Caco-2 (cell line): Measurements from ENCODE around the gene ZFHX3. TPM values are rescaled to one million over a fixed set of nuclear protein-coding genes. Genes with fewer than 3 reads are reported as not detected.

Experiments used
- BruUV-seq: library from RNA; stranded (reverse); fragments of 400-500 nt; replicated peaks from 2 replicates; lab custom pipeline; 2021; lab: Mats Ljungman, UMichigan
- CTCF ChIA-PET: fragments of 300-600 bp; sonication (Branson Sonifier 250); formaldehyde crosslinking; loops from one replicate; lab custom pipeline; 2022; ENCODE audit warnings: antibody characterized with exemption; lab: Charles Lee
- POLR2A ChIA-PET: fragments of 300-600 bp; sonication (Branson Sonifier 250); formaldehyde crosslinking; loops from one replicate; lab custom pipeline; 2022; ENCODE audit warnings: antibody characterized with exemption; lab: Charles Lee
- DNase-seq, 2 experiments: peaks; one replicate each; pipeline versions ENCODE4 v3.0.0 to v3.0.0-alpha.2; 2020 to 2022
- H3K27me3 ChIP-seq: replicated peaks from 2 replicates; pipeline ENCODE4 v1.6.0; 2011; ENCODE audit warnings: low read length; ENCODE audit not compliant: control insufficient read depth, insufficient read depth
- H3K36me3 ChIP-seq: 2 replicates; pipeline ENCODE4 v1.5.1; 2011; ENCODE audit warnings: low read length; ENCODE audit not compliant: control insufficient read depth, insufficient read depth
- H3K4me1 ChIP-seq: fragments of 250-450 bp; sonication (Bioruptor Pico); 2 replicates; pipeline ENCODE4 v1.5.1; 2020; ENCODE audit warnings: mild to moderate bottlenecking
- H3K4me3 ChIP-seq: 2 replicates; pipeline ENCODE4 v1.5.1; 2011; ENCODE audit warnings: low read depth, mild to moderate bottlenecking, control low read depth, low read length
- H3K9me3 ChIP-seq: fragments of 250-450 bp; sonication (Bioruptor Pico); 2 replicates; pipeline ENCODE4 v1.5.1; 2020; ENCODE audit warnings: mild to moderate bottlenecking, moderate library complexity
- H3K27ac Mint-ChIP-seq: one replicate; pipeline ENCODE4 v1.8.0; 2022; ENCODE audit warnings: mixed read lengths; ENCODE audit not compliant: unreplicated experiment
- H3K27me3 Mint-ChIP-seq: one replicate; pipeline ENCODE4 v1.8.0; 2022; ENCODE audit warnings: mixed read lengths; ENCODE audit not compliant: insufficient read depth, unreplicated experiment
- H3K36me3 Mint-ChIP-seq: one replicate; pipeline ENCODE4 v1.8.0; 2022; ENCODE audit warnings: mild to moderate bottlenecking, mixed read lengths; ENCODE audit not compliant: insufficient read depth, unreplicated experiment
- H3K4me1 Mint-ChIP-seq: one replicate; pipeline ENCODE4 v1.8.0; 2022; ENCODE audit warnings: low read depth, mixed read lengths; ENCODE audit not compliant: unreplicated experiment
- H3K4me3 Mint-ChIP-seq: one replicate; pipeline ENCODE4 v1.8.0; 2022; ENCODE audit warnings: mild to moderate bottlenecking, moderate library complexity, mixed read lengths; ENCODE audit not compliant: unreplicated experiment
- H3K9me3 Mint-ChIP-seq: one replicate; pipeline ENCODE4 v1.8.0; 2022; ENCODE audit warnings: mixed read lengths; ENCODE audit not compliant: unreplicated experiment
- CTCF ChIP-seq, 2 experiments: fragments of 200-600 bp in 1 of 2; IDR thresholded peaks; 1 replicate in 1 of 2; 2 replicates in 1 of 2; pipeline versions ENCODE4 v1.5.1 to v1.8.0; 2011 to 2022; ENCODE audit warnings: antibody characterized with exemption in 1 of 2, control low read depth in 1 of 2, inconsistent platforms in 1 of 2, low read depth in 1 of 2, low read length in 1 of 2, mild to moderate bottlenecking in 1 of 2, moderate library complexity in 1 of 2; ENCODE audit not compliant: insufficient read depth in 1 of 2, severe bottlenecking in 1 of 2, unreplicated experiment in 1 of 2
- intact Hi-C: fragments of 100-400 bp; cut with micrococcal nuclease; formaldehyde crosslinking; loops from one replicate; pipeline ENCODE4 v1.10.0; 2022; ENCODE audit not compliant: unreplicated experiment
- total RNA-seq: library from RNA; stranded (reverse); gene quantifications from 2 replicates; pipeline ENCODE4 v1.2.3, GENCODE V29; 2022

ZFHX3 gene
- total RNA-seq, 1 experiment from 2014 or later: 39.9 TPM

- ChIA-PET CTCF (no interaction called here), POLR2A (no interaction called here)
- no peaks in the 10 kb centered on the region for H3K27me3 ChIP-seq
- no TSS peak for BruUV-seq
- Mint-ChIP-seq H3K9me3 (no peaks in the 10 kb centered on the region), H3K27ac (no peak overlapping the region), H3K4me1 (no peaks in the 10 kb centered on the region), H3K36me3 (peaks cover 35% of the 10 kb centered on the region), H3K4me3 (no peak overlapping the region), H3K27me3 (no peaks in the 10 kb centered on the region)
- intact Hi-C loops: no loop called here
- H3K36me3 ChIP-seq: peaks cover 1% of the 10 kb centered on the region; the same call in 1 of the 2 replicates
- no peaks in the 10 kb centered on the region for H3K4me1 ChIP-seq
- TF ChIP-seq CTCF (IDR thresholded peaks at IDR 0.05; ENCODE audit: insufficient read depth in 1 of 2, low read depth in 1 of 2, low read length in 1 of 2, severe bottlenecking in 1 of 2, unreplicated experiment in 1 of 2): no peak
- no peak overlapping the region for H3K4me3 ChIP-seq
- no peak for DNase-seq
- no peaks in the 10 kb centered on the region for H3K9me3 ChIP-seq
These were observed 223.2 kb downstream of the ZFHX3 start for GRCh38 chr16:72824761-72825160.

DNA sequence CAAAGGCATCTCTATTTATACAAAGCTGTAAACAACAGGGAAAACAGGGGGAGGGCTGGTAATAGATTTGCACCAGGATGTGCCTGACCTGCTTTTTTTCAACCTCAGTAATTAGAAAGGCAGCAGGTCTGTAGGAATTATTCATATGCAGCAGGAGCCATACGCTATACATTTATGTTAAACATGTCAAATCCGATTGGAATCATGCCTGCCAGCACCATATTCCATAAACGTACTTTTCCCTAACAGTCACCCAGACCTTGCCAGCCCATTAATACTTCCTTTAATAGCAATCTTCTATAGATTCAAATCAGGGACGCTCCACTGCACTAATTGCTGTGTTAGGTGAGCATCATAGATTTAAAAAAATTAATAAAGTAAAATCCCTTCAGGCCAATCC lies 223.9 kb downstream of the ZFHX3 start:
- DNase-seq: no peak
- TF ChIP-seq CTCF (IDR thresholded peaks at IDR 0.05; ENCODE audit: insufficient read depth in 1 of 2, low read depth in 1 of 2, low read length in 1 of 2, severe bottlenecking in 1 of 2, unreplicated experiment in 1 of 2): no peak
- intact Hi-C loops: no loop called here
- H3K4me3 ChIP-seq: no peak overlapping the region
- peaks cover 28% of the 10 kb centered on the region for H3K36me3 Mint-ChIP-seq
- CTCF ChIA-PET: no interaction called here
- no peaks in the 10 kb centered on the region for H3K4me1 ChIP-seq
- no peak overlapping the region for H3K27ac Mint-ChIP-seq
- H3K27me3 ChIP-seq: no peaks in the 10 kb centered on the region
- H3K9me3 ChIP-seq: no peaks in the 10 kb centered on the region
- no TSS peak for BruUV-seq
- POLR2A ChIA-PET: no interaction called here
- peaks cover 1% of the 10 kb centered on the region; the same call in 1 of the 2 replicates for H3K36me3 ChIP-seq
- H3K9me3 Mint-ChIP-seq: no peaks in the 10 kb centered on the region
- H3K4me3 Mint-ChIP-seq: no peak overlapping the region
- H3K4me1 Mint-ChIP-seq: no peaks in the 10 kb centered on the region
- H3K27me3 Mint-ChIP-seq: no peaks in the 10 kb centered on the region

- Histone ChIP-seq H3K4me3 (no peak overlapping the region), H3K9me3 (no peaks in the 10 kb centered on the region), H3K27me3 (no peaks in the 10 kb centered on the region), H3K36me3 (peaks cover 1% of the 10 kb centered on the region; the same call in 1 of the 2 replicates), H3K4me1 (no peaks in the 10 kb centered on the region)
- Mint-ChIP-seq H3K4me1 (no peaks in the 10 kb centered on the region), H3K27me3 (no peaks in the 10 kb centered on the region), H3K9me3 (no peaks in the 10 kb centered on the region), H3K36me3 (peaks cover 21% of the 10 kb centered on the region), H3K27ac (no peak overlapping the region), H3K4me3 (no peak overlapping the region)
- intact Hi-C loops: no loop called here
- DNase-seq: no peak
- no peak for TF ChIP-seq CTCF (IDR thresholded peaks at IDR 0.05; ENCODE audit: insufficient read depth in 1 of 2, low read depth in 1 of 2, low read length in 1 of 2, severe bottlenecking in 1 of 2, unreplicated experiment in 1 of 2)
- no TSS peak for BruUV-seq
- ChIA-PET CTCF (no interaction called here), POLR2A (interaction anchor here (0.6 kb wide), 1 partner anchor 11 kb away, joined by 3 read pairs; no protein-coding TSS in a partner anchor)
These were observed 226.6 kb downstream of the ZFHX3 start for GRCh38 chr16:72821185-72821950.
